Hepatocyte (in vitro differentiated cells): ENCODE data around the gene GPX2. TPM values are rescaled to one million over a fixed set of nuclear protein-coding genes. Genes with fewer than 3 reads are reported as not detected.

Experiments
- DNase-seq: peaks from one replicate; pipeline ENCODE4 v3.0.0-alpha.2; 2016; ENCODE audit warnings: low spot score
- H2AFZ ChIP-seq: fragments of 200-600 bp; sonication (generic); 2 replicates; pipeline ENCODE4 v1.6.0; 2016; ENCODE audit warnings: antibody characterized with exemption, mild to moderate bottlenecking
- H3K27ac ChIP-seq: fragments of 200-600 bp; sonication (generic); 2 replicates; pipeline ENCODE4 v1.5.1; 2016; ENCODE audit warnings: mild to moderate bottlenecking
- H3K27me3 ChIP-seq: fragments of 200-600 bp; sonication (generic); 2 replicates; pipeline ENCODE4 v1.6.1; 2016
- H3K36me3 ChIP-seq: fragments of 200-600 bp; sonication (generic); replicated peaks from 2 replicates; pipeline ENCODE4 v1.5.1; 2016; ENCODE audit warnings: low read depth; ENCODE audit not compliant: insufficient read depth
- H3K4me1 ChIP-seq: fragments of 200-600 bp; sonication (generic); 2 replicates; pipeline ENCODE4 v1.5.1; 2016; ENCODE audit warnings: mild to moderate bottlenecking, moderate library complexity; ENCODE audit not compliant: insufficient read depth
- H3K4me2 ChIP-seq: fragments of 200-600 bp; sonication (generic); 2 replicates; pipeline ENCODE4 v1.6.0; 2016
- H3K4me3 ChIP-seq: fragments of 200-600 bp; sonication (generic); 2 replicates; pipeline ENCODE4 v1.5.1; 2016; ENCODE audit warnings: mild to moderate bottlenecking
- H3K79me2 ChIP-seq: fragments of 200-600 bp; sonication (generic); 2 replicates; pipeline ENCODE4 v1.6.0; 2017; ENCODE audit warnings: mild to moderate bottlenecking
- H3K9me2 ChIP-seq: fragments of 200-600 bp; sonication (generic); replicated peaks from 2 replicates; pipeline ENCODE4 v1.6.0; 2017; ENCODE audit warnings: mild to moderate bottlenecking; ENCODE audit not compliant: insufficient read depth
- H3K9me3 ChIP-seq: fragments of 200-600 bp; sonication (generic); 2 replicates; pipeline ENCODE4 v1.5.1; 2016; ENCODE audit warnings: low read depth, mild to moderate bottlenecking
- H4K20me1 ChIP-seq: fragments of 200-600 bp; sonication (generic); 2 replicates; pipeline ENCODE4 v1.6.0; 2016; ENCODE audit warnings: mild to moderate bottlenecking; ENCODE audit not compliant: insufficient read depth, poor library complexity, severe bottlenecking
- EZH2 ChIP-seq: fragments of 200-600 bp; sonication (generic); IDR thresholded peaks from 2 replicates; pipeline ENCODE4 v1.6.1; 2016; ENCODE audit warnings: antibody characterized with exemption, mild to moderate bottlenecking, borderline replicate concordance
- EZH2phosphoT487 ChIP-seq: fragments of 200-600 bp; sonication (generic); IDR thresholded peaks from one replicate; pipeline ENCODE4 v1.6.1; 2018; ENCODE audit warnings: antibody characterized with exemption, mild to moderate bottlenecking, low read depth, moderate library complexity; ENCODE audit not compliant: unreplicated experiment, severe bottlenecking
- WGBS: methylation state at CpG from one replicate; pipeline ENCODE4 v1.1.6; 2016; ENCODE audit warnings: low lambda C conversion rate; ENCODE audit errors: missing lambda C conversion rate; 5-methylcytosine and 5-hydroxymethylcytosine counted together
- polyA plus RNA-seq: library from polyadenylated mRNA; unstranded; fragments of >200 nt; fragmentation: Nextera tagmentation; extraction: Ambion mirVana; gene quantifications from 2 replicates; pipeline ENCODE4 v1.2.1, GENCODE V29; 2016
- total RNA-seq: library from RNA; depleted of rRNA; stranded (reverse); fragments of >200 nt; gene quantifications from 2 replicates; pipeline ENCODE4 v1.2.3, GENCODE V29; 2014
- TF ChIP-seq, protein P1 (sequence below): fragments of 200-600 bp; sonication (generic); IDR thresholded peaks from 2 replicates; pipeline ENCODE4 v1.5.1; 2016; ENCODE audit warnings: antibody characterized with exemption, mild to moderate bottlenecking; ENCODE audit not compliant: poor library complexity

Gene GPX2
- total and polyA plus RNA-seq, 2 experiments from 2014 or later, result 59.8 to 115 TPM

DNA sequence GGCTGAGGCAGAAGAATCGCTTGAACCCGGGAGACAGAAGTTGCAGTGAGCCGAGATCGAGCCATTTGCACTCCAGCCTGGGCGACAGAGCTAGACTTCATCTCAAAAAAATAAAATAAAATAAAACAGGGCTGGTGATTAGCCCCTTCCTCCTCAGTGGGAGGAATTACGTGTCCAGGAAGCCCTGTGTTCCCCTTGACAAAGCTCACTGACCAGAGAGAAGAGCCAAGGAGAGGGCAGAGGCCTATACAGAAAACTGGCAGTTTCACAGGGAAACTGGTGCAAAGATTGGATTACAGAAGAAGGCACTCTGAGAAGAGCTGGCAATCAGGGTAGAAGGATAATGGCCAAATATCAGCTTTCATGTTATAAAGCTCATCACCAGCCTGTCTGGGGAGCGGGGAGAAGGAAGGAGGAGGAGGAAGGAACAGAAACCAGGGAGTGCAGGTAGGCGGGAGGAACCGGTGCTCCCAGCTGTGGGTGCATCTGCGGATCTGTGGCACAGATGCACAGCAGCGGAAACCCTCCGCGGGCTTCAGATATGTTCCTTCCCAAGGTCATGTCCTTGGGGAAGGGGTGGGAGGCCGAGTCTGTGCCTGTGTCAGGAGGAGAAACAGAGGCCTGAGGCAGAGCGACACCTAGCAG, 22.9 kb upstream of the GPX2 start:
- Histone ChIP-seq H3K9me3 (no peaks in the 10 kb centered on the region), H4K20me1 (no peaks in the 10 kb centered on the region), H3K4me1 (peaks cover 4% of the 10 kb centered on the region), H3K79me2 (peaks cover 34% of the 10 kb centered on the region), H3K4me2 (no peak overlapping the region), H3K27me3 (no peaks in the 10 kb centered on the region), H3K4me3 (no peak overlapping the region), H3K9me2 (no peaks in the 10 kb centered on the region), H3K36me3 (no peaks in the 10 kb centered on the region), H3K27ac (no peak overlapping the region), H2AFZ (no peak overlapping the region)
- no peak for DNase-seq
- TF ChIP-seq, protein P1, sequence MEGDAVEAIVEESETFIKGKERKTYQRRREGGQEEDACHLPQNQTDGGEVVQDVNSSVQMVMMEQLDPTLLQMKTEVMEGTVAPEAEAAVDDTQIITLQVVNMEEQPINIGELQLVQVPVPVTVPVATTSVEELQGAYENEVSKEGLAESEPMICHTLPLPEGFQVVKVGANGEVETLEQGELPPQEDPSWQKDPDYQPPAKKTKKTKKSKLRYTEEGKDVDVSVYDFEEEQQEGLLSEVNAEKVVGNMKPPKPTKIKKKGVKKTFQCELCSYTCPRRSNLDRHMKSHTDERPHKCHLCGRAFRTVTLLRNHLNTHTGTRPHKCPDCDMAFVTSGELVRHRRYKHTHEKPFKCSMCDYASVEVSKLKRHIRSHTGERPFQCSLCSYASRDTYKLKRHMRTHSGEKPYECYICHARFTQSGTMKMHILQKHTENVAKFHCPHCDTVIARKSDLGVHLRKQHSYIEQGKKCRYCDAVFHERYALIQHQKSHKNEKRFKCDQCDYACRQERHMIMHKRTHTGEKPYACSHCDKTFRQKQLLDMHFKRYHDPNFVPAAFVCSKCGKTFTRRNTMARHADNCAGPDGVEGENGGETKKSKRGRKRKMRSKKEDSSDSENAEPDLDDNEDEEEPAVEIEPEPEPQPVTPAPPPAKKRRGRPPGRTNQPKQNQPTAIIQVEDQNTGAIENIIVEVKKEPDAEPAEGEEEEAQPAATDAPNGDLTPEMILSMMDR, result no peak
- 89% methylated on average over 15 of the region's 15 CpGs for WGBS

DNA sequence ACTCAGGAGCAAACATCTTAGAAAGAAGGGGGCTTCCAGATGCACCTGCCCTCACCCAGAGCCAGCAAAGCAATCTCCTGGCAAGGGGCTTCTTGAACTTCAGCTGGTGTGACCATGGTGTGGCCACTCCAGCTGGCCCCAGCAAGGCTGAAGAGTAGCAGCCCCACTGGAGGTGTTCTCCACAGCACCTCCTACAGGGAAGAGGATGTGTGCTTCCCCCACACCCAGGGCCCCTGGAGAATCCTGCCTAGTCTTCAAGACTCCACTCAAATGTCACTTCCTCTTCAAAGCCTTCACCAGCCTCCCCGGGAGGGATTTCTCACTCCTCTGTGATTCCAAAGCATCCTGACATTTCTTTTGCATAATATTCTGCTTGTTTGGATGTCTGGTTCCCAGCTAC, 21.1 kb upstream of the GPX2 start:
- DNase-seq, result no peak
- no peaks in the 10 kb centered on the region for H3K4me1 ChIP-seq
- no peaks in the 10 kb centered on the region for H3K9me3 ChIP-seq
- no peak overlapping the region for H3K4me3 ChIP-seq
- no peak overlapping the region for H3K4me2 ChIP-seq
- H2AFZ ChIP-seq, result no peak overlapping the region
- no peaks in the 10 kb centered on the region for H3K36me3 ChIP-seq
- H3K27ac ChIP-seq, result no peak overlapping the region
- H3K79me2 ChIP-seq, result peaks cover 25% of the 10 kb centered on the region
- H3K9me2 ChIP-seq, result no peaks in the 10 kb centered on the region
- TF ChIP-seq EZH2phosphoT487, result no peak
- TF ChIP-seq, protein P1, result no peak
- TF ChIP-seq EZH2, result no peak
- WGBS, result 67% methylated on average over 1 of the region's 1 CpG
- no peaks in the 10 kb centered on the region for H4K20me1 ChIP-seq
- no peaks in the 10 kb centered on the region for H3K27me3 ChIP-seq

DNA sequence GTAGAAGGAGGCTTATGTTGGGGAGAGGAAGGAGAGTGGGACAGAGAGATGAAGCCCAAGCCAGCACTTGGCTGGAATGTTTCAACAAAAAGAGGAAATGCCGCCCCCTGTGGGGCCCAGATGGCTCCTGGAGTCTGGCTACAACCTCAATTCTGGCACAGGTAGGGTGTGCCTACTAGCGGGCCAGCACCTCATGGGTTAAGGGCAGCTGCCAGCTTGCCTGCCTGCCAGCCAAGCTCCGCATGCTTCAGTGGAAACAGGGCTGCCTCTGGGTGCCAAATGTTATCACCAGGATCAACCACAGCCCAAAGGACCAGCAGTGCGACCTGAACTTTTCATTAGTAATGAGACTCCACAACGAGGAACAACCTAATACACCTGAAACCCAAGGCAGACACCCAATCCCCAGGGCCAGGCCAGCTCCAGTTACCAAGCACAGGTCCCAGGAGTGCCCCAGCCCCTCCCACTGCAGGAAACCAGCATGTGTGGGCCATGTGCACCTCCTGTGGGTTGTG, 18.3 kb upstream of the GPX2 start:
- 66% methylated on average over 5 of the region's 5 CpGs for WGBS
- Histone ChIP-seq H3K9me3 (no peaks in the 10 kb centered on the region), H3K4me2 (no peak overlapping the region), H3K9me2 (no peaks in the 10 kb centered on the region), H3K79me2 (peaks cover 18% of the 10 kb centered on the region), H3K4me1 (no peaks in the 10 kb centered on the region), H3K27ac (no peak overlapping the region), H2AFZ (no peak overlapping the region), H3K36me3 (no peaks in the 10 kb centered on the region), H4K20me1 (no peaks in the 10 kb centered on the region), H3K4me3 (no peak overlapping the region), H3K27me3 (no peaks in the 10 kb centered on the region)
- no peak for TF ChIP-seq EZH2phosphoT487
- no peak for TF ChIP-seq EZH2
- TF ChIP-seq, protein P1, result no peak
- no peak for DNase-seq
